HEK293 (cell line): ENCODE data around the gene IL23A.

Source experiments
- ZNF677 ChIP-seq: fragments of 450-650 bp; IDR thresholded peaks from 2 replicates; pipeline ENCODE4 v1.5.0; 2018; ENCODE audit warnings: missing biosample characterization, mild to moderate bottlenecking, missing genetic modification characterization, moderate library complexity
- TF ChIP-seq, protein P1 (sequence below): fragments of 450-650 bp; formaldehyde crosslinking; IDR thresholded peaks from 2 replicates; pipeline ENCODE4 v1.5.1; 2016; ENCODE audit warnings: missing biosample characterization, missing genetic modification characterization

DNA sequence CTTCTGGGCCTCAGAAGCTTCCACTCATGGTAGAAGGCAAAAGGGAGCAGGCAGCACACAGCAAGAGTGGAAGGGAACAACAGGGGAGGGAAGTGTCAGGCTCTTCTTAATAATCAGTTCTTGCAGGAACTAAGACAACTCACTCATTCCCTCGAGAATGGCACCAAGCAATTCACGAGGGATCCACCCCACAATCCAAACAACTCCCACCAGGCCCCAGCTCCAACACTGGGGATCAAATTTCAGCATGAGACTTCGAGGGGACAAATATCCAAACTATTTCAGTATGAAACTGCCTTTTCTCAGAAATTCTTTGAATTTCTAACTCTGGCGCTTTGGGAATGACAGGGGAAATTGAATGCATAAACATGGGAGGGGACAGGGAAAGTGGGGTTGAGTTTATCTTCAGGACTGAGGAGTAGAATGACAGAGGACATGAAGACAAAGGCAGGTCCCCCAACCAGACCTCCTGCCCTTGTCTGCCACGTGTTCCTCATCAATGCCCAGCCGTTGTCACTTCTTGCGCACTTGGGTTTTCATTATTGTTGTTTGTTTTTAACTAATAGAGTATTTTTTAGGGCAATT is 48.6 kb downstream of the IL23A start:
- no peak for TF ChIP-seq ZNF677 (tag by site-specific recombination)
- TF ChIP-seq, protein P1, sequence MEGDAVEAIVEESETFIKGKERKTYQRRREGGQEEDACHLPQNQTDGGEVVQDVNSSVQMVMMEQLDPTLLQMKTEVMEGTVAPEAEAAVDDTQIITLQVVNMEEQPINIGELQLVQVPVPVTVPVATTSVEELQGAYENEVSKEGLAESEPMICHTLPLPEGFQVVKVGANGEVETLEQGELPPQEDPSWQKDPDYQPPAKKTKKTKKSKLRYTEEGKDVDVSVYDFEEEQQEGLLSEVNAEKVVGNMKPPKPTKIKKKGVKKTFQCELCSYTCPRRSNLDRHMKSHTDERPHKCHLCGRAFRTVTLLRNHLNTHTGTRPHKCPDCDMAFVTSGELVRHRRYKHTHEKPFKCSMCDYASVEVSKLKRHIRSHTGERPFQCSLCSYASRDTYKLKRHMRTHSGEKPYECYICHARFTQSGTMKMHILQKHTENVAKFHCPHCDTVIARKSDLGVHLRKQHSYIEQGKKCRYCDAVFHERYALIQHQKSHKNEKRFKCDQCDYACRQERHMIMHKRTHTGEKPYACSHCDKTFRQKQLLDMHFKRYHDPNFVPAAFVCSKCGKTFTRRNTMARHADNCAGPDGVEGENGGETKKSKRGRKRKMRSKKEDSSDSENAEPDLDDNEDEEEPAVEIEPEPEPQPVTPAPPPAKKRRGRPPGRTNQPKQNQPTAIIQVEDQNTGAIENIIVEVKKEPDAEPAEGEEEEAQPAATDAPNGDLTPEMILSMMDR (tag by site-specific recombination) = no peak
